HEK293 (cell line): ENCODE results near the gene MEST.

ENCODE experiments used
- CTCF ChIP-seq: fragments of 450-650 bp; formaldehyde crosslinking; IDR thresholded peaks from 2 replicates; pipeline ENCODE4 v1.5.1; 2016; ENCODE audit warnings: missing biosample characterization, missing genetic modification characterization
- MZF1 ChIP-seq: fragments of 450-650 bp; formaldehyde crosslinking; IDR thresholded peaks from 2 replicates; pipeline ENCODE4 v1.5.1; 2017; ENCODE audit warnings: missing biosample characterization, missing genetic modification characterization, borderline replicate concordance
- PBX3 ChIP-seq: sonication (generic); formaldehyde crosslinking; IDR thresholded peaks from 2 replicates; pipeline ENCODE4 v1.8.1; 2022; ENCODE audit warnings: mild to moderate bottlenecking, moderate library complexity, missing genetic modification reagents
- ZFHX2 ChIP-seq: fragments of 450-650 bp; formaldehyde crosslinking; conservative IDR thresholded peaks from 2 replicates; pipeline ENCODE4 v1.5.1; 2016; ENCODE audit warnings: missing biosample characterization, missing genetic modification characterization
- ZNF18 ChIP-seq: fragments of 450-650 bp; formaldehyde crosslinking; IDR thresholded peaks from 2 replicates; pipeline ENCODE4 v1.5.1; 2016; ENCODE audit warnings: missing biosample characterization, missing genetic modification characterization
- ZNF19 ChIP-seq: fragments of 450-650 bp; formaldehyde crosslinking; IDR thresholded peaks from 2 replicates; pipeline ENCODE4; 2016; ENCODE audit warnings: missing biosample characterization, missing genetic modification characterization, low read depth
- ZNF239 ChIP-seq: fragments of 450-650 bp; formaldehyde crosslinking; IDR thresholded peaks from 2 replicates; pipeline ENCODE4 v1.5.1; 2016; ENCODE audit warnings: missing biosample characterization, missing genetic modification characterization
- ZNF571 ChIP-seq: fragments of 450-650 bp; formaldehyde crosslinking; IDR thresholded peaks from 2 replicates; pipeline ENCODE4 v1.5.0; 2017; ENCODE audit warnings: missing biosample characterization, missing genetic modification characterization
- ZNF639 ChIP-seq: fragments of 450-650 bp; formaldehyde crosslinking; IDR thresholded peaks from 2 replicates; pipeline ENCODE4 v1.5.1; 2016; ENCODE audit warnings: missing biosample characterization, missing genetic modification characterization
- ZNF777 ChIP-seq: fragments of 450-650 bp; formaldehyde crosslinking; IDR thresholded peaks from 2 replicates; pipeline ENCODE4 v1.5.1; 2017; ENCODE audit warnings: missing biosample characterization, missing genetic modification characterization, borderline replicate concordance
- TF ChIP-seq, protein P1 (sequence below): IDR thresholded peaks from 2 replicates; pipeline ENCODE4 v1.6.1; 2011; ENCODE audit warnings: mild to moderate bottlenecking, low read depth, low read length, borderline replicate concordance

DNA sequence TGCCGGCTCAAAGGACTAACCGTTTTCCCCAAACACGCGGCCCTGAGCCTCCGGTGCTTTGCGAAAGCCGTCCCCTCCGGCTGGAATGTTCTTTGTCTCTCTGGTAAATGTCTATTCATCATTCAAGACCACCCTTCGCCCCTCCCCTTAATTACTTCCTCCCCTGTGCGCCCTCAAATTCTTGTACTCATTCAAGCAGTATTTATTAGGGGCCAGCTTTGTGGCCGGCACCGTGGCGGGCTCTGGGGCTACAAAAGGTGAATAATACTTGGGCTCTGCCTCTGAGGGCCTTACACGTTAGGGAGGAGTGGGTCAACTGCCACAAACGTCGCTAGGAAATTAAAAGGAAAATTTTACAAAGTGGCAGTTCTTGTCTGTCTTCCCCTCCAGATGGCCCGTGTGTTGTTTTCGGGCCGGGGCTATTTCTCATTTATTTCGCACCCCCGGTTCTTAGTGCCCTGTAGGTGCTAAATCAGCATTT, 1.5 kb upstream of the MEST start:
- TF ChIP-seq ZNF239 (tag by site-specific recombination) (no peak), CTCF (no peak), ZNF18 (tag by site-specific recombination) (no peak), PBX3 (CRISPR knock-in tag) (no peak), ZNF19 (tag by site-specific recombination) (no peak), ZNF571 (tag by site-specific recombination) (no peak), ZFHX2 (no peak), ZNF639 (tag by site-specific recombination) (no peak), ZNF777 (tag by site-specific recombination) (no peak), MZF1 (tag by site-specific recombination) (no peak)
- TF ChIP-seq, protein P1, sequence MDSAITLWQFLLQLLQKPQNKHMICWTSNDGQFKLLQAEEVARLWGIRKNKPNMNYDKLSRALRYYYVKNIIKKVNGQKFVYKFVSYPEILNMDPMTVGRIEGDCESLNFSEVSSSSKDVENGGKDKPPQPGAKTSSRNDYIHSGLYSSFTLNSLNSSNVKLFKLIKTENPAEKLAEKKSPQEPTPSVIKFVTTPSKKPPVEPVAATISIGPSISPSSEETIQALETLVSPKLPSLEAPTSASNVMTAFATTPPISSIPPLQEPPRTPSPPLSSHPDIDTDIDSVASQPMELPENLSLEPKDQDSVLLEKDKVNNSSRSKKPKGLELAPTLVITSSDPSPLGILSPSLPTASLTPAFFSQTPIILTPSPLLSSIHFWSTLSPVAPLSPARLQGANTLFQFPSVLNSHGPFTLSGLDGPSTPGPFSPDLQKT = no peak
